GM19372 (cell line): Measurements from ENCODE around the gene LGI4.
"Not testable (repeated sequence)": the region's sequence is repeated elsewhere in the genome, so short reads cannot be mapped to it uniquely, and the experiment has no call there.

Experiments
- ATAC-seq: cut with Tn5 transposase; IDR thresholded peaks from one replicate; pipeline ENCODE4 v1.9.1; 2021; ENCODE audit warnings: mild to moderate bottlenecking, low read depth, moderate library complexity; ENCODE audit not compliant: unreplicated experiment

The LGI4 gene

GRCh38 chr19:35108730-35109129 is 26.1 kb downstream of the LGI4 start:
- no peak for ATAC-seq

GRCh38 chr19:35107545-35107944 is 27.3 kb downstream of the LGI4 start:
- no peak for ATAC-seq

- no peak for ATAC-seq
Measured at GRCh38 chr19:35106898-35107541, 27.8 kb downstream of the LGI4 start.

- ATAC-seq: no peak
Measured at GRCh38 chr19:35106291-35106583, 28.6 kb downstream of the LGI4 start.

- ATAC-seq: no peak
Measured at GRCh38 chr19:35105411-35106290, 29.2 kb downstream of the LGI4 start.

- ATAC-seq: no peak
Measured at GRCh38 chr19:35105047-35105410, 29.8 kb downstream of the LGI4 start.

GRCh38 chr19:35104361-35104760 is 30.5 kb downstream of the LGI4 start:
- ATAC-seq: no peak

- ATAC-seq: not testable (repeated sequence)
Measured at GRCh38 chr19:35103614-35104013, 31.2 kb downstream of the LGI4 start.

- not testable (repeated sequence) for ATAC-seq
Measured at GRCh38 chr19:35101949-35102348, 32.9 kb downstream of the LGI4 start.

GRCh38 chr19:35100588-35101533 is 34.0 kb downstream of the LGI4 start:
- no peak for ATAC-seq

- ATAC-seq: no peak
Measured at GRCh38 chr19:35099897-35100275, 35.0 kb downstream of the LGI4 start.

- ATAC-seq: no peak
Measured at GRCh38 chr19:35099155-35099896, 35.5 kb downstream of the LGI4 start.

- ATAC-seq: no peak
Measured at GRCh38 chr19:35098413-35099049, 36.3 kb downstream of the LGI4 start.

- no peak for ATAC-seq
Measured at GRCh38 chr19:35095667-35096368, 39.0 kb downstream of the LGI4 start.

- ATAC-seq: no peak
Measured at GRCh38 chr19:35094656-35095055, 40.2 kb downstream of the LGI4 start.

GRCh38 chr19:35093941-35094647 is 40.8 kb downstream of the LGI4 start:
- no peak for ATAC-seq

GRCh38 chr19:35093430-35093829 is 41.4 kb downstream of the LGI4 start:
- ATAC-seq: no peak

- no peak for ATAC-seq
Measured at GRCh38 chr19:35090506-35091214, 44.2 kb downstream of the LGI4 start.
